Measurements from ENCODE around the gene ASCL2.
A peak's percentile ranks its signal among the peaks of the same experiment; 100 is the strongest.
"Not testable (repeated sequence)": the region's sequence is repeated elsewhere in the genome, so short reads cannot be mapped to it uniquely, and the experiment has no call there.

ASCL2 gene

DNA sequence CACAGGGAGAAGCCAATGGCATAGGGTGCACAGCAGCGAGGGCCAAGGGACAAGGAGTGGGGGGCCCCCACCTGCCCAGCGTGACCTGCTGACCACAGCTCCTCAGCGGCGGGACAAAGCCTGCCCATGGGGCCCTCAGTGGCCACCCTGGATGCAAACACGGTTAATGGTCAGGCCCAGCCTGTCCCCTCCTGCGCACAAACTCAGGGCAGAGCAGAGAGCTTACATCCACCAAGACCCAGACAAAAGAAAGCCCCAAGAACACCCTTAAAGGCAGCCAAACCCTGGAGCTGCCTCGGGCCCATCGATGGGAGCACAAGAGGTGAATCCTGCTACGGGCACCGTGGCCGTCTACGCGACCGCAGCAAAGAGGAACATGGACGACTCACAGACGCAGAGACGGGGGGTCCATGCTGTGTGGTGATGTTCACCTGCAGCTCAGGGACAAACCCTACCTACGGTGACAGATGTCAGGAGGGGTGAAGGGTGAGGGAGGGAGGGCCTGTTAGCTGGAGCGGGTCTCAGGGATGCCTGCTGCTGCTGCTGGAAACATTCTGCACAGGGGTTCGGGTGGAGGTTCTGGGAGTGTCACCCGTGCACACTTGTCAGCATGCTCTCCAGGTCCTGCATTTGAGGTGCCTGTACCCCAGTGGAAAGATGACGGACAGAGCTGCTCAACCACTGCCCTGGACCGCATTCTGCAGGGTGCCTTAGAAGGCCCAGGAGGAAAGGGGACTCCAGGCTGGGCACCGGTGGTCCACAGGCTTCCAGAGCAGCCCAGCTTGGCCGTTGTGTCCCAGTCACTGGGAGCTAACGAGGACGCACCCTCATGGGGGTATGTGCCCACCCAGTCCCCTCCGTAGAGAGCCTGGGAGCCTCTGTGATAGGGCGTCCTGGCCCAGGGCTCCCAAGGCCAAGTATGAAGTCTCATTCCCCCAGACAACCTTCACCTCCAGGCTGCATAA is 11.6 kb downstream of the ASCL2 start:
- DNase-seq: no peak

DNA sequence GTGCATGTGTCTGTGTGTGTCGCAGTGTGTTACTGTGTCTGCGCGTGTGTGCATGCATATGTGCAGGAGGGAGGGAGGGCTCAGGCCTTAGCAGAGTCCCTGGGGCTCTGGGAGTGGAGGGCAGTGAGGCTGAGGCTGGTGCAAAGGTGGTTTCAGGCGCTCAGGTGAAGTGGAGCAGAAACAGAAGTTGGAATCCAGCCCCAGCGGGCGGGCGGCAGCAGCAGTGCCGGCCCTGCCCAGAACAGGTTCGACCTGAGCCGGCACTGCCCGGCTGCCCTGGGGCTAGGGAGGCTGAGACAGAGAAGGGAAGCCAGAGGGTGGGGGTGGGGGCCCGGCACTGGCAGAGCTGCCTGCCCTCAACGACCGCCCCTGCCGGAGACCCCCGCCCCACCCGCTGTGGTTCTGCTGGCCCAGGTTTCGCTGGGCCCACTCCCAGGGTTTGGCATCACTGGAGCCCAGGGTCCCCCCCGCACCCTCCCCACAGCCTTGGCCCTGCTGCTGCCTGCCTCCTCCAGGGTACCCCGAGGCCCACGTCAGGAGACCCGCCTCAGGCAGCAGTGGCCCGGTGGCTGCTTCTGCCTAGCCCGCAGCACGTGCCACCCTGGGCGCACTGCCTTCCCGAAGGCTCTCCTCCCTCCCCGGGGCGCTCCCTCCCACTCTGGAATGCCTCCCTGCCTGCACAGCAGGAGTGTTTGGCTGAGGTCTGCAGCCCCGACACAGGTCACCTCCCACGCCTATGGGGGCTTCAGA is 13.3 kb downstream of the ASCL2 start:
- DNase-seq: peak; percentile 59

DNA sequence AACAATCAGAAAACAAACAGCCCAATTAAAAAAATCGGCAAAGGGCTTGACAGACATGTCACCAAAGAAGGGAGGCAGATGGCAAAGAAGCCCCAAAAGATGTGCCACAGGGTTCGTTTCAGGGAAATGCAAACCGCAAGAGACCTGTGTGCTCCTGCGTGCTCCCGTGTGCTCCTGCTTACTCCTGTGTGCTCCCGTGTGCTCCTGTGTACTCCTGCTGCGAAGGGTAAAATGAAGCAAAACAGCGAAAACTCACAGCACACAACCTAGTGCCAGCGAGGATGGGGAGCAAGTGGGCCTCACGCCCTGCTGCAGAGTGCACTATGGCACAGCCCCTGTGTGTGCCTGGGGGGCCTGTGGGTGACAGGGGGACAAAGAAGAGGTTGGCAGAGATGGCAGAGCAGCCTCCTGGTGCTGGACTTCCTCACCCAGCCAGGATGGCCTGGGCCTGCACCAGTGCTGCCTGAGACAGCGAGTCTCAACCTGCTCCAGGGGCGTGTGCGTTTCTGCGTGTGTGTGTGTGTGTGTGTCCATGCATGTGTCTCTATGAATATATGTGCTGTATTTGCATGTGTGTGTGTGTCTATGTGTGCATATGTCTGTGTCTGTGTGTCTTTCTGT is 14.0 kb downstream of the ASCL2 start:
- DNase-seq: no peak

DNA sequence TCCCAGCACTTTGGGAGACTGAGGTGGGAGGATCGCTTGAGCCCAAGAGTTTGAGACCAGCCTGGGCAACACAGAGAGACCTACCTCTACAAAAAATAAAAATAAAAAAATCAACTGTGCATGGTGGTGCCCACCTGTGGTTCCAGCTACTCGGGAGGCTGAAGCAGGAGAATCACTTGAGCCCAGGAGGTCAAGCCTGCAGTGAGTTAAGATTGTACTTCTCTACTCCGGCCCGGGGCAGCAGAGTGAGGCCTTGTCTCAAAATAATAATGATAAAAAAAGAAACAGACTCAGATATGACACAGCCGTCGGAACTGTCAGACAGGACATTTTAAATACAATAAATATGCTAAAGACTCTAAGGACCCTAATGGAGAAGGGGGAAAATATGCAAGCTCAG is 18.4 kb downstream of the ASCL2 start:
- DNase-seq: no peak

DNA sequence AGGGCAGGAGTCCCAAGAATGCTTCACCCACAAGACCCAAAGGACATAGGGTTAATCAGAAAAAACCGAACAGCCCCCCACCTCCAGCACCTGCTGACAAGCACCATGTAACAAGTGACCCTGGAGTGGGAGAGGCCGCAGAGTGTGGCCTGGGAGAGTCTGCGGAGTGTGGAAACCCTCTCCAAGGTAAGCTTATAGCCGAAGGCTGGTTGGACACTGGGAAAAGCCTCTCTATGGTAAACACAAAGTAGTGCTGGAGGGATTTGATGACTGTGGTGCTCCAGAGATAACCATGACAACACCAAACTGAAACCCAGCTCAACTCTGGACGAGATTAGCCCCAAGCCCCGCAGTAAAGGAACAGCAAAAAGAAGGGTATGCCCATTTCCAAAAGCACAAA is 19.2 kb downstream of the ASCL2 start:
- no peak for DNase-seq

DNA sequence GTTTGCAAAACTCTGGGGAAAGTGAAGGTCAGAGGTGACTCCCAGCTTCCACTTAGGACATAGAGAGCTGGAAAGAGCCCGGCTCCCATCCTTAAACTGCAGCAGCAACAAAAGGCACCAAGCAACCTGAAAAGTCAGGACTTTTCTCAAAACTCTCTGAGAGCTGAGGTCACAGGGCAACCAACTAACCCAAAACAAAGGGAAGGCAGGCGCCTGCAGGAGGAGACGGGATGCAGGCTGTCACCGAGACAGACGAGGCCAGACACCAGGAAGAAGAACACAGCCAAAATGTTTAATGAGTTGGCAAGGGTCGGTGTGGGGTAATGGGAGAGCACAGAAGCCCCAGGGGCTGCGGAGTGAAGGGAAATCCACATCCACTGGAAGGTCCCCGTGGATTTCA is 19.9 kb downstream of the ASCL2 start:
- DNase-seq: no peak

DNA sequence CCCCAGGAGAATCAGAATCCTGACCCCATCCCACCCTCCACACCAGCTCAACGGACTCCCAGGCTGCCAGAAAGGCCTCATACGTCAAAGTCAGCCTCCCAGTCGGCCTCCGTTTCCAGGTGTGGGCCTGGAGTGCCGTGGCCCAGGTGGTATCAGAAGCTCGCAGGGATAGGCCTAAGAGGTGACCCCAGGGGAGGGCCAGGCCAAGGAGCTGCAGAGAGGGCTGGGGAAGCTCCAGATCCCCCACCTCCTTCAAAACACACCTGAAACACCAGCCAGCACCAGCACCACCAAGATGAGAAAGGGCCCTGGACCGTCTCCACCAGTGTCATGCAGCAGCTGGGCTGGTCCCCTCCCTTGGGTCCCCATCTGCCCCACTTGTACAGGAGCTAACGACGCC is 20.3 kb downstream of the ASCL2 start:
- DNase-seq: no peak

DNA sequence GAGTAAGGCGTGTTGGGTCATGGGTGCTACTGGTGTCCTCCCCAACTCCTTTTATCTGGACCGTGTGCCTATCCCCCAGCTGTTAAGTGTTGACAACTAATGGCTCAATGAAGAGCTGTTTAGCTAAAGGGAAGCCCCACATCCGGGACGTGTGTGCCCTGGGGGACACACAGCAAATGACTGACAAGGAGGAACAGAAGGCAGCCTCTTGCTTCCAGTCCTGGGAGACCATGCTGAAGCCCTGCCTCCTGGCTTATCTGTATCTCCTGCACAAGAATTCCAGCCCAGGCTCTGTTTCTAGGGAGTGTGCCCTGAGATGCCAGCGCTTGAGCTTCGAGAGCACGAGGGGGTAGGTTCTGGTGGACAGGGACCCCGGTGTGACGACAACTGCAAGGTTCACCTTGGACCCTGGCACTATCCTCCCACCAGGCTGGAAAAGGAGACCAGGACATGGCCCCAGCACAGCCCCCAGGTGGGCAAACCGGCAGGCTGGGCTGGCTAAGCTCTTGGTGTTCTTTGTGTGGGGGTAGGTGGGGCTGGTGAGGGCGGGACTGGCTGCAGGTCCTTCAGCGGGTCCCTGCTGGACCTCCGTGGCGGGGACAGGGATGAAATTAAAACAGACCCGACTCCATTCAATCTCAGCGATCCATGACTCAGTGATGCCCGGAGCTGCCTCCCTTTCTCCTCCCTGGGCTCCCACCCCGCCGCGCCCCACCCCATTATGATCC is 21.0 kb downstream of the ASCL2 start:
- DNase-seq: no peak

DNA sequence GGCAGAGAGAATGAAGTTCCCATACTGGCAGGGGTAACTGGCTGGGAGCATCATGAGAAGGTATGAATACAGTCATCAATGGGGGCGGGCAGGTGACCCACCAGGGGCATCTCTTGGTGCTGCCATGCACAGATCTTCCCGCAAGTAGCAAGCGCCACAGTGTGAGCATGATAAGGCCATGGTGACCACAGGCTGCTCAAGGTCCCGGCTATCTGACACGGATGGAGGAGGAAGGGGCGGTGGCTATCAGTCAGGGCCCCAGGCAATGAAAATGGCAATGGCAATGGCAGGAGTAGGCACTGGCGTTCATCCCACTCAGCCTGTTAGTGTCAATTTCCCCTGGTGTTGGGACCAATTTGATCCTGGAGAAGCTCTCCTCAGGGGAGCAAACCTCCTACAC is 21.6 kb downstream of the ASCL2 start:
- no peak for DNase-seq

DNA sequence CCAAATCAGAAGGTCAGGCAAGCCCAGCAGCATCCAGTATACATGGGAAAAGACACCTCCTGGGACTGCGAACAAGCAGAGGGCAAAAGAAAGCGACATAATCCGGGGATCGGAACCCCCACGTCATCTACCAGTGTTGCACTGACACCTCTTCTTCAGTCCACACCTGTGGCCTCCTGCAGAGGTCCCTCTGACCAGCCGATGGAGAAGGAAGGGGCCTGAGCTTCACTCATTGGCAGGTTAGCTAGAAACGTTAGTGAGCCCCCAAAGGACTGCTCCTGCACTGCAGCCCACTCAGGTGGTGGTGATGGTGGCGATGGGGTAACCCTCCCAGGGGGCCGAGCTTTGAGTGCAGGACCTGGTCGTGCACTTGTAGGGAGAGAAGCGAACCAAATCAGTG is 22.1 kb downstream of the ASCL2 start:
- DNase-seq: no peak

DNA sequence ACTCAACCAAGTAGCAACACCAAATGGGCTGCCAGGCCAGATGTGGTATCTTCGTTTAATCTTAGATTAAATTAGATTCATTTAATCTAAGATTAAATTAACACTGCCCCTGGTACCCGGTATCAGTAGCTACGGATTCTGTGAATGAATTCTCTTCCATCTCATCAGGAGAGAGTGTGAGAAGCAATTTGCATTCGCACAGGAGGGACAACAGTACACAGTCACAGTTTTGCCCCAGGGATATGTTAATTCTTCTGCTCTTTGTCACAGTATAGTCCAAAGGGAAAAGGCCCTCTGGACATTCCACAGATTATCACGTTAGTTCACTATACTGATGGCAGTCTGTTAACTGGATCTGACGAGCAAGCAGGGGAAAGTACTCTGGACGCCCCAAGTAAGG is 22.9 kb downstream of the ASCL2 start:
- no peak for DNase-seq

DNA sequence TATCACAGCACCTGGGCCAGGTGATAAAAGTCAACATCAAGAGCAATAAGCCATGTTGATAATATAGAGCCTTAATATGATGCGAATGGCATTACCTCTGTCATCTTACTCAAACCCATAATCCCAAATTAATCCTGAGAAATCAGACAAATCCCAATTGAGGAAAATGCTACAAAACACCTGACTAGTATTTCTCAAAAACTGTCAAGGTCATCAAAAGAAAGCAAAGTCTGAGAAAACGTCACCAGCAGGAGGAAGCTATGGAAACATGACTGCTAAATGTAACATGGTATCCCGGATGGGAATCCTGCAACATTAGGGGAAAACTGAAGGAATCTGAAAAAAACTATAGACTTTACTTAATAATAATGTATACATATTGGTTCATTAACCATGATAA is 29.6 kb downstream of the ASCL2 start:
- no peak for DNase-seq

DNA sequence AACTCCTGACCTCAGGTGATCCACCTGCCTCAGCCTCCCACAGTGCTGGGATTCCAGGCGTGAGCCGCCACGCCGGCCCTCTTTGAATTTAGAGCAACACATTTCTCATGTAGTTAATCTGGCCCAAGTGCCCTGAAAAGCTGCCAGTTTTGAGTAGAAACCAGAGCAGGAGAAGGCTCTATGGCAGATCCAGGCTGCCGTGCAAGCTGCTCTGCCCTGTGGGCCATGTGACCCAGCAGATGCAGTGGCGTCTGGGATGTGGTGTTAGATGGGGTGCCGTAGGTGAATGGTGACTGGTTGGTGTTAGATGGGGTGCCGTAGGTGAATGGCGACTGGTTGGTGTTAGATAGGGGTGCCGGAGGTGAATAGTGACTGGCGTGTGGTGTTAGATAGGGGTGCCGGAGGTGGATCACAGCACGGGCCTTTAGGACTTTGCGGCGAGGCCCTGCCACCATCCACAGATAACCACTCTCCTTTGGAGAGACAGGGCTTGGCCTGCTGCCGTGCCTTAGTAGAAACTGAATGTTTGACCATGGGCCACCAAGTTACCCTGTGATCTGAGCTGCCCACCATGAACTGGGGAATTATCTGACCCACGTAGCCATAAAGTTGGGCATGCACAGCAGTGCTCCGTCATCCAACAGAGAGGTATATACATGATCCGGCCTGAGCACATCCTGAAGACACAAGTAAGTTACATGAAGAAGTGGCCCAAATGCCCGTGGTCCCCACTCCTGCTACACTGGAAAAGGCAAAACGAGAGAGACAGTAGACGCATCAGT is 32.7 kb downstream of the ASCL2 start:
- no peak for DNase-seq

DNA sequence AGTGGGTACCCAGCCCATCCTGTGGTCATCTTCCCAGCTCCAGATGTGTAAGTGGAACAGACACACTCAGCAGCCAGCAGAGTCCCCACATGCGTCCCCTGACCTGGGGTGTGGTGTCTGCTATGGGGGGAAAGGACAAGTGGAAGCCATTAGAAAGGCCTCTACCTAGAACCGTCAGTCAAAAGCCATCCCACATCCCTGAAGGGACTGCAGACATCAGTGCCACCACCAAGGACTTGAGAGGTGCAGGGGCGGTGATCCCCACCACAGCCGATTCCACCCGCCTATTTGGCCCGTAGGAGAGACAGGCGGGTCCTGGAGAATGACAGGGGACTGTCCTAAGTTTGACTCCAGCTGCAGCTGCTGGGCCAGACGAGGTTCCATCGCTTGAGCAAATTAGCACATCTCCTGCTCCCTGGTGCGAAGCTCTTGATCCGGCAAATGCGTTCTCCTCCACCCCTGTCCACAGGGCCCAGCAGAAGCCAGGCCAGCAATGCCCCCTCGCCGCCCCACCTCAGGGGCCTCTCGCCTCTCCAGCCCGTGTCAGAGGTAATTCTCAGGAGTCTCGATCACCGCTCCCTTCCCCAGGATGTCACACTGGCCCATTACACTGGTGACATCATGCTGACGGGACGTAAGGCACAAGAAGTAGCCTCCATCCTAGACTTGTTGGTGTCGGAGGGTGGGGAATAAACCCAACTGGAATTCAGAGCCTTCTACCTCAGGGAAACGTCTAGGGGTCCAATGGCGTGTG is 33.8 kb downstream of the ASCL2 start:
- DNase-seq: not testable (repeated sequence)

DNA sequence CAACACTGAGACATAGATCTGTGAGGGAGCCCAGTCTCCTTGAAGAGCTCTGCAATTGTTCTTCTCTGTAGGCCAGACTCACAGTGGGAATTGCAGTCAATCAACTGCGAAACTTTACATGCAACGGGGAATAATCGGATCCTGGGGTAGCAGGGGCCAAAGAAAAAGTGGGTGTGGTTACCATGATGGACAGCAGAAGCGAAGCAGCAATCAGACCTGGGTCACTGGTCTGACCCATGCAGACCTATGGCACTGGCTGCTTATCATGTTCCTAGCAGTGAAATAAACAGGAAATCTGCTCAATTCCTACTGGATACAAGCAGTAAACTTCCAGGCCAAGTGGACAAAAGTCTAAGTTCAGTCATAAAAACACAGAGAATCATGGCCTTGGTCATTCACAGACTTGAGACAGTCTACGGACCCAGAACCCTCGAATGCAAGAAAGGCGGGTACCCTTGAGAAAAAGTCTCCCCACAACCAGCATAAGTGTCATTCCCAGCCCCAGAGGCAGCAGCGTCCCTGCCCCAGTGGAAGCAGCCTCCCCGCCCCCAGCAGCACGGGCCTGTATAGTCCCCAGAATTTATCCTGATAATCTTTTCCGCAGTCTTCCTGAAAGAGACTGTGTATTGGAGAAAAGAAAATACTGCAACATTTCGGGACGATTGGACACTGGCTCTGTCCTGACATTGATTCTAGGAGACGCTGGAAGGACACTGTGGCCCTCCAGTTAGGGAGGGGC is 34.6 kb downstream of the ASCL2 start:
- DNase-seq: no peak

DNA sequence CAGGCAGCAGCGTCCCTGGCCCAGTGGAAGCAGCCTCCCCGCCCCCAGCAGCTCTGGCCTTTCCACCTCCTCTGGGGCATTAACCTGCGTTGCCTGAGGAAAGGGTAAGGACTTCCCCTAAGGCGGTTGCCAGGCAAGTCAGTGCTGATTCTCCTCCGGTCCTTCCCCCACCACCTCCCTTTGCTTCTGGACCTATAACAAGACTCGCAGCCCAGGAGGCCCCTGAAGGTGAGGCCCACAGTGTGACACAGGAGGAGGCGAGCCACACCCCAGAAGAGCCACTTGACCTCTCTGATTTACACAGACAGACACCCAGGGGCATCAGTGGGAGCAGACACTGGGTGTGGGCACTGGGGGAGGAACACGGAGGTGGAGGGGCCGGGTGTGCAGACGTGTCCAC is 35.4 kb downstream of the ASCL2 start:
- no peak for DNase-seq

DNA sequence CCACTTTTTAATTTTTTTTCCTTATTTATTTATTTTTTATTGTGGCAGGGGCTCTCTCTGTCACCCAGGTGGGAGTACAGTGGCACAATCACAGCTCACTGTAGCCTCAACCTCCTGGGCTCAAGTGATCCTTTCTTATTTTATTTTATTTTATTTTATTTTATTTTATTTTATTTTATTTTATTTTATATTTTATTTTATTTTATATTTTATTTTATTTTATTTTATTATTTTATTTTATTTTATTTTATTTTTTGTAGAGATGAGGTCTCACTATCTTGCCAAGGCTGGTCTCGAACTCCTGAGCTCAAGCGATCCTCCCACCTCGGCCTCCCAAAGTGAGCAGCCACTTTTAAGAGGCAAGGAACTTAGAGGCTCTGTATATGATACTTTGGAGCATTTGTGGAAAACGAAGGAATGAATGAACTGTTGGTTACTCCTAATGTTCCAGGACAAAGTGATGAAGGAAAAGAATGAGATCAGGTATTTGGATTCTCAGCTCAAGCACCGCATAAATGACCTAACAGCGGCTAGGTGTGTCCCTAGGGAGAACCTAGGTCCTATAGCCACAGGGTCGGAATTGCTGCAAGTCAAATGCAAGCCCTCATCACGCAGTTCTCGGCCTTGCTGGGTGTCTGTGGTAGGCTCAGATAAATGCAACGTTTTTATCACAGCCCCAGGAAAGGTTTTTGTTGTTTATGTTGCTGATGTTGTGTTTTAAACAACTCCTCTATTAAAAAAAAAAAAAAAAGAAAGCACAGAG is 36.5 kb downstream of the ASCL2 start:
- DNase-seq: no peak

DNA sequence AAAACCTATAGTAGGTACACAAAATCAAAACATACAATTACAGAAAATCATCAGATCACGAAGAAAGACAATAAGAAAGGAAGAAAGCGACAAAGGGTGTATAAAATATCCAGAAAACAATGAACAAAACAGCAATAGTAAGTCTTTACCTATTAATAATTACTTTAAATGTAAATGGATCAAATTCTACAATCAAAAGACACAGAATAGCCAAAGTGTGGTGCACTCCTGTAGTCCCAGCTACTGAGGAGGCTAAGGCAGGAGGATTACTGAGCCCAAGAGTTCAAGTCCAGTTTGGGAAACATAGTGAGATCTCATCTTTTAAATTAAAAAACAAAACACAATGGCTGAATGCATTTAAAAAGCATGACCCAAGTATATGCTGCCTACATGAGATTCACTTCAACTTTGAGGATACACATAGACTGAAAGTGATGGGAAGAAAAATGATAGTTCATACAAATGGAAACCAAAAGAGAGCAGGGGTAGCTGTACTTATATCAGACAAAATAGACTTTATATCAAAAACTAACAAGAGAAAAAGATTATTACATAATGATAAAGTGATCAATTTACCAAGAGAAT is 40.6 kb downstream of the ASCL2 start:
- no peak for DNase-seq

DNA sequence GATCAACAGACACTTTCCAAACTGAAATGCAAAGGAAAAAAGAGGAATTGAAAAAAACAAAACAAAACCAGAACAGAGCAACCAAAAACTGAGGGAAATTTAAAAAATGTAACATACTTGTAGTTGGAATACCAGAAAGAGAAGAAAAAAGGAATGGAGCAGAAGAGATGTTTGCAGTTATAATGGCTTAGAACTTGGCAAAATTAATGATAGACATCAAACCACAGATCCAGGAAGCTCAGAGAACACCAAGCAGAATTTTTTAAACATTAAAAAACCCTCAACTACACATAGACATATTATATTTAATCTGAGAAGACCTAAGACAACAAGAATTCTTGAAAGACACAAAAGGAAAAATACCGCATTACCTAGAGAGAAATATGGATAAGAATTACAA is 46.1 kb downstream of the ASCL2 start:
- DNase-seq: no peak

Data from DMS79 (cell line).